ENCODE results near the gene DAB2IP.
"Not testable (repeated sequence)": the region's sequence is repeated elsewhere in the genome, so short reads cannot be mapped to it uniquely, and the experiment has no call there.

The DAB2IP gene

DNA sequence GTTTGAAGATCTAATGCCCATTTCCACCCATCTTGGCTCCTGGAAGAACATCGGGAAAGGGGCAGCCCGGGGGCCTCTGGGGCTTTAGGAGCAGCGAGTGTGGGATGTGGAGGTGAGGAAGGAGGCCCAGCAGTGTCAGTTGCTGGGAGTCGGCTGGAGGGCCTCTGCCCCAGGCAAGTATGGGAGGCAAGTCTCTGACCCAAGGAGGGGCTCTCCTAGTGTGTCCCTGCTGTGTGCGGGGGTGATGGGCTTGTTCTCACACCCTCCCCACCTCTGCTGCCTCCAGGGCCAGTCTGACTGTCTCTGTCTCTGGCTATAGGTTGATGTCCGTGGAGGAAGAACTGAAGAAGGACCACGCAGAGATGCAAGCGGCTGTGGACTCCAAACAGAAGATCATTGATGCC, 129.7 kb downstream of the DAB2IP start:
- DNase-seq, result no peak

DNA sequence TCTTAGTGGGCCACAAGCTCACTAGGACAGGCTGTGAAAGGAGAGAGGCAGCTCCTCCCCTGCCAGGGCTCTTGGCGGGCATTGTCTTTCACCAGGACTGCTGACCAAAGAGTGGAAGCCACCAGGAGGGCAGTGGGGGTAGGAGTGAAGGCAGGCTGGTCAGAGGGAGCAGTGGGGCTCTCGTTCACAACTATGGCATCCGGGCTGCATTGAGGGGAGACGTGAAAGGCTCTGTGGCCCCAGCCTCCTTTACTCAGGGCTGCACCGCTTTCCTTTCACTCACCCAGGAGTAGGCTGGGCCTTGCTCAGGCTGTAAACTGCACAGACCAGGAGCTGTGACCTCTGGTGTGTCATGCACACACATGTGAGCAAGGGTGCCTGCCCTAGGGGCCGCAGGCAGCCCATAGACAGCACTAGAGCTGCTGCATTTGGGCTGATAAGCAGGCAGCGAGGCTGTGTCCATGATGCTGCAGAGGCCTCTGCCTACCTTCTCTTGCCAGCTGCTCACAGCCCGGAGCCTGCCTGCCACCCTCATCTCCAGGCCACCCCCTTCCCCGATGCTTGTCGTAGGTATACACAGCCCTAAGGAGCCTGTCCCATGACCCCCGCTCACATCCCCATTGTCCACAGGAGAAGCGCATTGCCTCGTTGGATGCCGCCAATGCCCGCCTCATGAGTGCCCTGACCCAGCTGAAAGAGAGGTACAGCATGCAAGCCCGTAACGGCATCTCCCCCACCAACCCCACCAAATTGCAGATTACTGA, 130.4 kb downstream of the DAB2IP start:
- no peak for DNase-seq

DNA sequence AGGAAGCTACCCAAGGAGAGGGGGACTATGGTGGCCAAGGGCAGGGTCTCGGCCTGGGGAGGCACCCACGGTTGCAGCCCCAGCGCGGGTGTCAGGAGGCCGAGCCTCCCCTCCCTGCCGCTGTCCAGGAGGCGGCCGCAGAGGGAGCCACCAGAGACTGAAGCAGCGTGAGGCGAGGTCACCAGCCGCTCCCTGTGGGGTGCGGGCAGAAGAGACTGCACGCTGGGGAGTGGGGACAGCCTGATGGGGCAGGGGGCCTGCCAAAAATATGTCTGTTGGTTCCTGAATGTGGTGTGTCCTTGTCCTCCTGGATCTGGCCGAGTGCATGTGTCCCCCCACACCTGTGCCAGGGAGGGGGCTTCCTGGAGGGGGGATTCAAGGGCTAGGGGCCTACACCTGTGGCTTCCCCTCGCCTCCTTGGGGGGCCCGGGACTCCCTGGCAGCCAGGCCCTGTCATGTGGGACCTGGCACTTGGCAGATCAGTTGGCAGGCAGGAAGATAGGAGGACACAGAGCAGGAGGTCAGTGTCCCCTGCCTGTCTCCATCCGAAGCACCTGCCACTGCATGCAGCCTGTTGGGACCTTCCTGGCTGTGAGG, 131.2 kb downstream of the DAB2IP start:
- no peak for DNase-seq

DNA sequence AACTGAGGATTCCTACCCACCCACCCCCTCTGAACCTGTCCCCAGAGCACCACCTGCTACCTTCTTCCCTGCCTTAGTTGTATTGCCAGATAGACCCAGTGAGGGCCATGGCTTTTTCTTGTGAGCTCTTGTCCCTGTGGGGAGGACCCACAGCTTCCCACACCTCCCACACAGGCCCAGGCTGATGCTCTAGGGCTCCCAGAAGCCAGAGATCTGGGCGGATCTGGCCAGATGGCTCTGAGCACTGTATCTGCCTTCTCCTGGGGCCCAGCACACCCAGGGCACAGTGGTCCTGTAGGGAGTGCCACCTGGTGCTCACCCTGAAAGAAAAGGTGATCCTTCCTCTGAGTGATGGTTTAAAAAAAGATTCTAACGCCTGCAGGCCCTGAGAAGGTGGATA, 131.7 kb downstream of the DAB2IP start:
- no peak for DNase-seq

DNA sequence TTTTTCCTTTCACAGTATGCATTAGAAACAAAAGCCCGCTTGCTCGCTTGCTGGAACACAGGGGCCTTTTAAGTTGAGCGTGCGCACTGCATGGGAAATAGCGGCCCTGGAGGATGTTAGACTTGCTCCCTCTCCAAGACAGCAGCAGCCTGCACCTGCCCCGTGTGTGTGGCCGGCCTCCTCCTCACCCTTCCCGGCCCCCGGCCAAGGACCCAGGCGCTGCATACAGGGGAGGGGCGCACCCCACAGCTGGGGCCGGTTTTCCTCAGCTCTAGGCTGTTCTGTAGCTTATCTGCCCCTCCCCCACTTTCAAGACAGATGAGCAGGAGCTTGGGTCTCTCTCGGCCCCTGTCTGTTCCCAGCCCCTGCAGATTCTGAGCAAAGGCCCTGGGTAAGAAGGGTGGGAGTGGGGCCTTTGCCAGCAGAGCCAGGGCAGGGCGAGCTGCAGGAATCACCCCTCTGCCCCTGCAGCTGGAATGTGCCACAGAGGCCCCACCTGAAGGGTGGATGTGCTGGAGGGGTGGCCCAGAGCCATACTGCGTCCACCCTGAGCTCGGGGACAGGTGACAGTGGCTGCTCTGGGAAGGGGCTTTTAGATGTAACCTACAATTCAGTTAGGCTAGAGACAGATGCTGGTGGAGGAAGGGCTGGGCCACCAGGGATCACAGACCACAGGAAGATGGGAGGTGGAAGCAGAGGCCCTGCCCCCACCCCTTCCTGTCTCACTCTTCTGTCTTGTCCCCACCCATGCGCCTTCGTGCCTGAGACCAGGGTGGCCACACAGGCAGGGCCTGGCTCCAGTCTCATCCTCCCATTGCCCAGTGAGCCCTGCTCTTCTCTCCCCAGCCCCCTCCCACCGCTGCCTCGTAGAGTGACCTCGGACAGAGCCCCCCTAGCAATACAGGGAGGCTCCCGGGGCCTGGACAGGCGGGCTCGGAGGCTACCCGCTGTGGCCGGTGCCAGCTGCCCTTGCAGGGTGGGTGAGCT, 132.4 kb downstream of the DAB2IP start:
- DNase-seq, result no peak

DNA sequence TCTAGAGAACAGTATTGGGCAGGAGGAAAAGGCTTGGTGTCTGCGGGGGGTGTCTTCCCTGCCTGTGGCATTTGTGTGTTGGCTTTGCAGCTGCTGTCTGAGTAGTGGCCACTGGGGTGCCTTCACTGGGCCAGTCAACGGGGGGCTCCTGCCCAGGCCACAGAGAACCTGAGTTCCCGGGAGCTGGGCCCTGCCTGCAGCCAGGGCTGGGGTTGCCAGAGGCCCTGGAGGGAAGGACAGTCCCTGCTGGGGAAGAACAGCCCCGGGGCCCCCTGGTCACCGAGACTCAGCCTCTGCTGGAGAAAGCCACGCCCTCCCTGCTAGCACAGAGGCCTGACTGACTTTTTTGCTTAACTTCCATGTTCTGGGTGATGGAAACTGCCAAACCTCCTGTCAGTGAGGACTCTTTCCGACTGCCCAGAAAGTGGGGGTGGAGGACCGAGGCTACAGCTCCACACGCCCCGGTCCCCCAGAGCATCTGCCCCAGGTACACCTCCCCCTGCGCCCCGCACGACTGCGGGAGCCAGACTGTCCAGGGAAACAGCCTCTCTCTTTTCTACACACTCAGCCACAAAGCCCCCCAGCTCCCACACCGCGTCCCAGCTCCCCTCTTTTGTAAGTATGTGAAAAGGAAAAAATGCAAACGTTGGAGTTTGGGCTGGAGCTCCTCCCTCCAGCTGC, 133.4 kb downstream of the DAB2IP start:
- no peak for DNase-seq

DNA sequence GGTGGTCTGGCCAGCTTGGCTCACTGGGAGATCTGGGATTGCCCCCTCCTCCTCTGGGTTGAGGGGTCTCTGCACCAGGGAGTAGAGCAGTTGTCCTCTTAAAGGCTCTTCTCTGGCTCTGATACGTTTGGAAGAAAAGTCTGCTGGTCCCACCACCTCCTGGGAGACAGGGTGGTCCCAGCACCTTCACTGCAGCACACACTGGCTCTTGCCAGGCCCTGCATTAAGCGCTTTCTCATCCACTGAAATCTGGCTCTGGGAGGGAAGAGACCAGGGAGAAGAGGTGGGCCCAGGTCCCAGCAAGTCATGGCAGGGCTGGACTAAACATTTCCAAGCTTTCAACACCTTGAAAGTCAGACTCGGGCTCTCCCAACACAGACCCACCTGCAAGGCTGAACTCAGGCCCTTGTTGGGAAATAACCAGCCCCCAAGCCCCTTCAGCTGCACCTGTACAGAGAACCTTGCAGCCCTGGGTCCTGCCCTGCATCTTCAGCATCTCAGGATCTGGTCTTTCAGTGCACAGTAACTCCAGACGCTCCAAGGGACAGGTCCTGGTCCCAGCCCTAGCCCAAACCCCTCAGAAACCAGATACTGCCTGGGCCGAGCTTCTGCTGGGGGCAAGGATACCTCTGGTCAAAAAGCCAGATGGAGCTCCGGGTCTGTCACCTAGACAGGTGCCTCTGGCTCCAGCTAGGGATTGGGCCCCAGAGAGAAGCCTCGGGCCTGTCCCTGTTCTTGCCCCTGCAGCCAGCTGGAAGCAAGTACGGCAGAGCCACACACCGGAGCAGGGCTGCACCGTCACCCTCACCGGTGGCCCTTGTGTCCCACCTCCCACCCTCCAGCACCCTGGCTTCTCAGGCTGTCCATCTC, 134.5 kb downstream of the DAB2IP start:
- DNase-seq, result no peak

DNA sequence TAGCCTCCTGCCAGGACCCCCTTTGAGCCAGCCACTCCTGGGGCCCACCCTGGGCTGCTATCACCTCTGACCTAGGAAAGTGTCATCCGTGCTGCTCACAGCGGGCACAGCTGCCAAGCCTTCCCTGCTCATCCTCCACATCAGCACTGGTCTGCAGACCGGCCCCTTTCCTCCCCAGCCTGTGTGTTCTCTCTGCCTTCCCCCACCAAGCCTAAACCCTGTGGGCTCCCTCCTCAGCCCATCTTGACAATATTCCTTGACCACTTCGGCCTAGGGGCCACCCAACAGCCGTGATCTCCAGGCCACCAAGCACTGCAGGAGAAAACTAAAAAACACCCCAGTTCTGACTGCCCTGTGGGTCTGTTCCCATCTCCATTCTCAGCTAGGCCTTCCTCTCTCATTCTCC, 135.1 kb downstream of the DAB2IP start:
- no peak for DNase-seq

DNA sequence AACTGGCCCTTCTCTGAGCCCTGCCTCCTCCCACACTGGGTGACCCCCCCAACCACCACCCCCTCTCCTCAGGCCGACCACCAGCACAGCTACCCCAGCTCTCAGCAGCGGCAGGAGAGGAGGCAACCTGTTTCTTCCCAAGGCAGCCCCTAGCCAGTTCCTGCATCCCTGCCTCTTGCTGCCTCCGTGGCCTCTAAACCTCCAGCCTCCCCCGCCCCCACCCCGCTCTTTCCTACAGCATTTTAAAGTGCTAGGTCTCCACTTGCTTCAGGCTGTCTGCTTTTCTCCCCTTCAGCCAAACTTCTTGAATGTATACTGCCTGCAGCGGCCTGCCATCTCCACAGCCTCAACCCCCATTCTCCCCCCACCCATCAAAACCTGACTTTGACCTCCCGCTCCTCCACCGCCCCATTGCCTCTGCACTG, 135.6 kb downstream of the DAB2IP start:
- DNase-seq, result no peak

DNA sequence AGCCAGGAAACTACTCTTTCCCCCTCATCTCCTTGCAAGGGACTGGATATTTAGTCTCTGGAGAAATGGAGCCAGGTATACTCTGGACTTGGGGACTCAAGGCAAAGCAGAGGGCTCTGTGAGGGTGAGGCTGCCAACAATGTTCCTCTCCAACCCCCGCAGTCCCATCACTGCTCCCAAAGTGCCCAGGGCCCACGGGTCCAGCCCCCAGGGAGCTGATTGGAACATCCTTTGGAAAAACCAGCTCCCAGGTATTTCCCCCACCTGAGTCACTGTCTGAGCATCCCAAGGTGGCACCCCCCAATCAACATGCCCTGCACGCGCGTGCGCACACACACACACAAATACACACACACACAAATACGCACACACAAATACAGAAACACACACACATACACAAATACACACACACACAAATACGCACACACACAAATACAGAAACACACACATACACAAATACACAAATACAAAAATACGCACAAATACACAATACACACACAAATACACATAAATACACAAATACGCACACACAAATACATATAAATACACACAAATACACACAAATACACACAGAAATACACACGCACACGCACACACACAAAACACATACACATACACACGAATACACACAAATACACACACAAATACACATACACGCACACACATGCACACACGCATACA, 137.4 kb downstream of the DAB2IP start:
- no peak for DNase-seq

DNA sequence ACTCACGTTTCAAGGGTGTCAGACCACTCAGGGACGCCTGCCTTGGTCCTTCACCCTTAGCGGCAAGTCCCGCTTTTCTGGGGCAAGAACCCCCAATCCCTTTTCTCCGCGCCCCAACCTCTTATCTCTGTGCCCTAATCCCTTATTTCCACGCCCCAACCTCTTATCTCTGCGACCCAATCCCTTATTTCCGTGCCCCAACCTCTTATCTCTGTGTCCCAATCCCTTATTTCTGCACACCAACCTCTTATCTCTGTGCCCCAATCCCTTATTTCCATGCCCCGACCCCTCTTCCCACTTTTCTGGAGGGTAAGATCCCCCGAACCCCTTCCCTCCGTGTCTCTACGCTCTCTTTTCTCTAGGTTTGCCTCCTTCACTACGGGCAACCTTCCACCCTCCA, 139.4 kb downstream of the DAB2IP start:
- DNase-seq, result no peak

DNA sequence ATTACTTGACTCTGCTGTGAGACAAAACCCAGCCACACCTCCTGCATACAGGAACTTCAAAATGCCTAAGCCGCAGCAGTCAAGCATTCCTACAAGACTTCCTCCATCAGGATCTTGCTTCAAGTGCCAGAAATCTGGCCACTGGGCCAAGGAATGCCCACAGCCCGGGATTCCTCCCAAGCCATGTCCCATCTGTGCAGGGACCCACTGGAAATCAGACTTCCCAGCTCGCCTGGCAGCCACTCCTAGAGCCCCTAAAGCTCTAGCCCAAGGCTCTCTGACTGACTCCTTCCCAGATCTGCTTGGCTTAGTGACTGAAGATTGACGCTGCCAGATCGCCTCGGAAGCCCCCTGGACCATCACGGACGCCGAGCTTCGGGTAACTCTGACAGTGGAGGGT, 141.0 kb downstream of the DAB2IP start:
- DNase-seq, result not testable (repeated sequence)

DNA sequence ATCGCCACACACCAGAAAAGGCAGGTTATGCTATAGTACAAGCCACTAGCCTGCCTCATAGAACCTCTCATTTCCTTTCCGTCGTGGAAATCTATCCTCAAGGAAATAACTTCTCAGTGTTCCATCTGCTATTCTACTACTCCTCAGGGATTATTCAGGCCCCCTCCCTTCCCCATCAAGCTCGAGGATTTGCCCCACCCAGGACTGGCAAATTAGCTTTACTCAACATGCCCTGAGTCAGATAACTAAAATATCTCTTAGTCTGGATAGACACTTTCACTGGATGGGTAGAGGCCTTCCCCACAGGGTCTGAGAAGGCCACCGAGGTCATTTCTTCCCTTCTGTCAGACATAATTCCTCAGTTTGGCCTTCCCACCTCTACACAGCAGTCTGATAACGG, 142.9 kb downstream of the DAB2IP start:
- not testable (repeated sequence) for DNase-seq

DNA sequence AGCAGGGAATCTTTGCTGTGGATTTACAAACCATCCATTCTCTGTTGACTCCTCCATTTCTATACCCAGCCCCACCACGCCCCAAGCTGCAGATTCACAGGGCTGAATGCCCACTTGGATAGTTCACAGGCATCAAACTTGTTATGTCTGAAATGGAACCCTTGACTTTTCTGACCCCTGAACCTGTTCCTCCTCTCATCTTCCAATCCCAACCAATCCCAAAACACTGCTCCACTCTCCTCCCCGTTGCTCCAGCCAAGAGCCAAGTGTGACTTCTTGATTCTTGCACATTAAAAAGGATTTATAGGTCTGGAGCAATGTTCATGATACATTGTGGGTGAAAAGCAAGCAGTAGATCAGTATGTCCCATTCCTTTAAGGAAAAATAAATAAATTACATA, 145.6 kb downstream of the DAB2IP start:
- no peak for DNase-seq

DNA sequence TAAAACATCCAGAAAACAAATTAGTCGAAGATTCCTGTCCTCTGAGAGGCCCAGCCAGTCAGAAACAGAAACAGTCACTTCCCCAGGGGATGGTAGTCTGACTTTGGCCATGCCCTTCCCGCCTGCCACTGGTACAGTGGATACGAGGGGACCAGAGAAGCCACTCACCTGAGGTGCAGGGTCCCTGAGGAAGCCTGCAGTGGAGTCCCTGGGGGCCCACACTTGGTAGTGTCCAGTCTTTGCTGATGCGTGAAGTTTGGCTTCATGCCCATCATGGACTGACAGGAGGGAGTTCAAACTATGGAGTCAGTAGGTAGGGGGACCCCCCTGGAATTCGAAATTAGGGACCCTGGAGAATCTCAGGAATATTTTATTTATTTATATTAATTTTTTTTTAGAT, 147.5 kb downstream of the DAB2IP start:
- DNase-seq, result no peak

DNA sequence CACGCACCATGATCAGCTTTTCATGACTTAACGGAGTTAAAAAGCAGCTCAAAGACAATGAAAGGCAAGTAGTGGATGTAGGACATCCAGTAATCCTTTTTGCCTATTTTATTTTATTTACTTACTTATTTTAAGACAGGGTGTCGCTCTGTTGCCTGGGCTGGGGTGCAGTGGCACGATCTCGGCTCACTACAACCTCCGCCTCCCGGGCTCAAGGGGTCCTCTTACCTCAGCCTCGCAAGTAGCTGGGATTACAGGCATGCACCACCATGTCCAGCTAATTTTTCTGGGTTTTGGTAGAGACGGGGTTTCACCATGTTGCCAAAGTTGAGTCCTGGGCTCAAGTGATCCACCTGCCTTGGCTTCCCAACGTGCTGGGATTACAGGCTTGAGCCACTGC, 148.9 kb downstream of the DAB2IP start:
- DNase-seq, result no peak

DNA sequence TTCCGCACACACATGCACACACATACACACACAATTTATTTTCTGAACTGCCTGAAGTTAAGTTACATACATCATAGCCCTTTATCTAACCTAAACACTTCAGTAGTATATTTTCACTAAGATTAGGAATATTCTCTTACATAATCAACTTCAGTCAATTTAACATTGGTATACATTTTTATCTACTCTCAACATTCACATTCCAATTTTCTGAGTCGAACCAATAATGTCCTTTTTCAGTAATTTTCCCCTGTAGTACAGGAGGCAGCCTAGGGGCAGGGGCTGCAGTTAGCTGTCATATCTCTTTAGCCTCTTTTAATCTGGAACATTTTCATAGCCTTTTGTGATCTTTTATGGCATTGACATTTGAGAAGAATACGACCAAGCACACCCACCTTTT, 150.1 kb downstream of the DAB2IP start:
- no peak for DNase-seq

DNA sequence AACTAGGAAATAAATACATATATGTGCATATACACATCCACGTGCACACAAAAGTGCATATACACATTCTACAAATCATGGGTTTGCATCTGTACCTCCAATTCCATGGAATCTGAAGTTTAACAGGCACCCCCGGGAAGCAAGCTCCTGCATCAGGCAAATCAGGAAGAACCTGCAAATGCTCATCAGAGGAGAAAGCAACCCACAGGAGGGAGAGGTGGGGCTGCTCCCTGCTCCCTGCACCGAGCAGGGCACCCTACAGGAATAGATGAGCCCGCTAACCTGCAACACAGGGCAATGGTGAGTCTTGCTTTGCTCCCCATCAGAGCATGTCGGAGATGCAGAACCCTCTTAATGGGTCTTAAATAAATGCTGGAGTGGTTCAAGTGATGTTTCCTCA, 151.3 kb downstream of the DAB2IP start:
- no peak for DNase-seq

DNA sequence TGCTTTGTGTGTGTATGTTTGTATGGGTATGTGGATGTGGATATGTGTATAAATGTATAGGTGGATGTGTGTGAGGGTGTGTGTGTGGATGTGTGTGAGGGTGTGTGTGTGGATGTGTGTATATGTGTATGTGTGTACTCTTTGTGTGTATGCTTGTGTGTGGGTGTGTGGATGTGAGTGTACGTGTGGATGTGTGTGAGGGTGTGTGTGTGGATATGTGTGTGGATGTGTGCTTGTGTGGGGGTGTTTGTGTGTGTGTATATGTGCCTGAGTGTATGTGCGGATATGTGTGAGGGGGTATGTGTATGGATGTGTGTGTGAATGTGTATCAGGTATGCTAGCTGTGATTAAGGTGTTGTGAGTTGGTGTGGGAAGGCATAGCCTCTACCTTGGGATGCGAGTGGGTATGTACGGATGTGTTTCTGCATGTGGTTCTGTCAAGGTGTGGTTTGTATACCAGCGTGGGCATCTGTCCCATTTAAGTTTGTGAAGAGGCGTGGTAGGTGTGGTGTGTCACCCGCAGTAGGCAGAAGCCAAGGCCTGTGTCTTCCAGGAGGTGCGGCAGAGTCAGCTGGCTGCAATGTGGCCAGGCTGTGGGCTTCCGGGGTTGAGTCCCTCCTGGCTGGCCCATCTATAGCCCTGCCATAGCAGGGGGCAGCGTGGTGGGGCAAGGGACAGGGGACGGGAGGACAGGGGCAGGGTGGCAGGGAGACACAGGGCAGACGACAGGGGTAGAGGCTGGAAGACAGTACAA, 155.8 kb downstream of the DAB2IP start:
- no peak for DNase-seq

DNA sequence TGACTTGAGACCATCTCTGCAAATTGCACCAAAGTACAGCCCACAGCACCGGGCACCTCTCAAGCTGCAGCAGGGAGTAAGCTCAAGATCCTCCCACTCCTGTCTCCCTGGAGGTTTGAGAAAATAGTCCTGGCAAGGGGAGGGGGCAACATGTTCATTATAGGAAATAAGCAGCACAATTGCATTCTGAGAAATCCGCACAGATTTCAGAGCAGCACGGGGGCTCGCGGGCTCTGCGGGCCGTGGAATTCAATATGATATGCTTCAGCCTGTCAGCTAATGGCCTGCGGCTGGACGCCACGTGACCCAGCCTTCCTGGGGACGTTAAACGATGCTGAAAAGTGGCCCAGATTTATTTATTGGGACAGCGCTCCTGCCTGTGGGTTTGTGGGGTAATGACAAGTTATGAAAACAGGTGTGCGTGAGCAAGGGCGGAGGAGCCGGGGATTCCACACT, 156.4 kb downstream of the DAB2IP start:
- DNase-seq, result no peak

DNA sequence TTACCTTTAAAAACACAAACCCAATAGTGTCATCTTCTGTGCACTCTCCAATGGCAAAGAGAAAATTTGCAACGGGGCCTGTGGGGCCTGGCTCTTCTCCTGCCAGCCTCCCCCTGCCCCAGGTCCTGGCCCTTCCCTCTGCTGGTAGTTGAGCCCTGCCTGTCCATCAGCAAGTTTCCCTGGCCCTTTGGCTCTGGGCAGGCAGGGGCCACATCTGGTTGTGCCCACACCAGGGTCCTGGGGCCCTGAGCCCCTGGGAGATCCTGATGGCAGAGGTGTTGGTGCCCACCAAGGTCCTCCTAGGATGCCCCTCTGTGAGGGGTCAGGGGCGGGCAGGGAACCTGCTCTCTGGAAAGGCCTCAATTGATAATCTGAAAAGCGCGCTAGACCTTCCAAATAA, 157.3 kb downstream of the DAB2IP start:
- DNase-seq, result no peak

All from activated CD4-positive, alpha-beta T cell treated with anti-CD3 and anti-CD28 coated beads for 1 hour (primary cell).